ENCODE measurements around the gene OR8I2.
A peak's percentile ranks its signal among the peaks of the same experiment; 100 is the strongest.

GRCh38 chr11:56140151-56140661, 47.1 kb downstream of the OR8I2 start, which contains the start of gene OR8J3:
- TF ChIP-seq CTCF (conservative IDR thresholded peaks at IDR 0.05; ENCODE audit: low read depth, low read length) (no peak), BHLHE40 (IDR thresholded peaks at IDR 0.05; ENCODE audit: low read depth, low read length) (no peak), CEBPB (IDR thresholded peaks at IDR 0.05; ENCODE audit: low read depth, low read length) (no peak), RFX5 (IDR thresholded peaks at IDR 0.05; ENCODE audit: low read depth, low read length) (no peak), MAFK (IDR thresholded peaks at IDR 0.05; ENCODE audit: low read depth, low read length) (peak; percentile 54), POLR2A (IDR thresholded peaks at IDR 0.05; ENCODE audit: low read depth, low read length) (no peak), NFE2L2 (IDR thresholded peaks at IDR 0.05; ENCODE audit: low read depth, low read length) (no peak), SMC3 (IDR thresholded peaks at IDR 0.05; ENCODE audit: low read depth, low read length) (no peak), ELK1 (IDR thresholded peaks at IDR 0.05; ENCODE audit: borderline replicate concordance, low read depth, low read length) (no peak), RAD21 (IDR thresholded peaks at IDR 0.05; ENCODE audit: low read length) (no peak), USF2 (IDR thresholded peaks at IDR 0.05; ENCODE audit: low read depth, low read length) (no peak), RCOR1 (IDR thresholded peaks at IDR 0.05; ENCODE audit: insufficient replicate concordance, low read length) (no peak), CHD1 (IDR thresholded peaks at IDR 0.05; ENCODE audit: low read depth, low read length) (no peak)
